Naive thymus-derived CD8-positive, alpha-beta T cell (primary cell): ENCODE measurements around the gene FZD8. TPM values are rescaled to one million over a fixed set of nuclear protein-coding genes. Genes with fewer than 3 reads are reported as not detected.

Experiments used
- ATAC-seq, 2 donors: fragments of 150-1000 bp; cut with Tn5 transposase in 1 of 2; sonication (Bioruptor Pico), chemical (Tn5 transposase) in 1 of 2; 1 replicate in 1 of 2; 2 replicates in 1 of 2; pipeline ENCODE4 v1.10.0; 2021; ENCODE audit warnings: mild to moderate bottlenecking in 2 of 2, moderate library complexity in 2 of 2
- POLR2A ChIA-PET: fragments of 350-600 bp; sonication (Branson Sonifier 250); formaldehyde crosslinking; loops from one replicate; lab custom pipeline; 2021; ENCODE audit warnings: antibody characterized with exemption; lab: Charles Lee
- DNase-seq, 10 donors: peaks; one replicate each; pipeline versions ENCODE4 v3.0.0 to v3.0.0-alpha.2; 2020 to 2022
- H3K27ac Mint-ChIP-seq, 10 donors: one replicate each; pipeline ENCODE4 v1.8.0; 2020 to 2022; ENCODE audit warnings: mild to moderate bottlenecking in 10 of 10, mixed read lengths in 10 of 10, moderate library complexity in 4 of 10, inconsistent platforms in 1 of 10
- H3K27me3 Mint-ChIP-seq, 5 donors: one replicate each; pipeline ENCODE4 v1.8.0; 2021 to 2022; ENCODE audit warnings: mixed read lengths in 5 of 5
- H3K36me3 Mint-ChIP-seq, 3 donors: one replicate each; pipeline ENCODE4 v1.8.0; 2020 to 2022; ENCODE audit warnings: mixed read lengths in 3 of 3, mild to moderate bottlenecking in 2 of 3, inconsistent platforms in 1 of 3
- H3K4me1 Mint-ChIP-seq, 4 donors: one replicate each; pipeline ENCODE4 v1.8.0; 2021 to 2022; ENCODE audit warnings: mixed read lengths in 4 of 4
- H3K4me3 Mint-ChIP-seq, 10 donors: one replicate each; pipeline ENCODE4 v1.8.0; 2020 to 2022; ENCODE audit warnings: mild to moderate bottlenecking in 10 of 10, mixed read lengths in 10 of 10, moderate library complexity in 6 of 10, inconsistent platforms in 1 of 10
- H3K9me3 Mint-ChIP-seq, 9 donors: one replicate each; pipeline ENCODE4 v1.8.0; 2020 to 2022; ENCODE audit warnings: mixed read lengths in 9 of 9, mild to moderate bottlenecking in 3 of 9, inconsistent platforms in 1 of 9, moderate library complexity in 1 of 9
- polyA plus RNA-seq, 3 donors: library from polyadenylated mRNA; unstranded; fragments of 300-500 nt; fragmentation: Illumina TruSeq; gene quantifications; one replicate each; pipeline ENCODE4 v1.2.3, GENCODE V29; 2021
- total RNA-seq, 8 experiments: library from RNA in 2 of 8; stranded (reverse) in 2 of 8; gene quantifications; one replicate each; pipeline ENCODE4 v1.2.3 and lab custom pipeline; 2021 to 2026

The FZD8 gene
- total and polyA plus RNA-seq, 5 experiments from 2014 or later: 0.03 to 0.63 (median 0.60) TPM; not detected in 2

- ATAC-seq (no peak), DNase-seq (no peak)
- Mint-ChIP-seq H3K4me3 (no peak overlapping the region), H3K36me3 (peaks cover 0 to 21% (median 0%) of the 10 kb centered on the region in 3 donors), H3K27me3 (peaks cover 12 to 30% (median 23%) of the 10 kb centered on the region in 5 donors), H3K4me1 (no peaks in the 10 kb centered on the region), H3K9me3 (peaks cover 0 to 28% (median 14%) of the 10 kb centered on the region in 9 donors), H3K27ac (no peak overlapping the region)
- POLR2A ChIA-PET: no interaction called here
Measured at GRCh38 chr10:35594115-35595079, 47.7 kb downstream of the FZD8 start.

DNA sequence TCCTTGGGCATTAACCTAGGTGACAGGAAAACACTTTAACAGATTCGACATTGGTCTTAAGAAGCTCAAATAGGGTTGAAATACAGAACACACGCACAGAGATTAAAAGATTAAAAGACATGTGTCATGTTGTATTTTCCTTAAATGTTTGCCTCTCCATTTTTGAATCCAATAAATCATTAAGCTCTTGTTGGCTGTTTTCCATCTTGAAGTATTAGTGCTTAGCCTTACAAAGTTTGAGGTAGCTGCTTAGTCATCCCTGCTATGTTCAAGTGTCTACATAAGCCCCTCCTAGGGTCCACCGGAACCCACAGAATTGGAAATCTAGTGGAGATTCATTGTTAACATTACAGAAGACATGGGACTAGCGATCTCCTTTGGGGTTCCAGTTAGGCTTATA is 49.7 kb downstream of the FZD8 start:
- POLR2A ChIA-PET: no interaction called here
- peaks cover 0 to 2% (median 0%) of the 10 kb centered on the region in 4 donors for H3K4me1 Mint-ChIP-seq
- H3K27me3 Mint-ChIP-seq: peaks cover 7 to 22% (median 15%) of the 10 kb centered on the region in 5 donors
- DNase-seq (no peak), ATAC-seq (no peak)
- no peak overlapping the region for H3K27ac Mint-ChIP-seq
- H3K4me3 Mint-ChIP-seq: no peak overlapping the region
- peaks cover 0 to 28% (median 14%) of the 10 kb centered on the region in 9 donors for H3K9me3 Mint-ChIP-seq
- H3K36me3 Mint-ChIP-seq: peaks cover 0 to 21% (median 0%) of the 10 kb centered on the region in 3 donors

DNA sequence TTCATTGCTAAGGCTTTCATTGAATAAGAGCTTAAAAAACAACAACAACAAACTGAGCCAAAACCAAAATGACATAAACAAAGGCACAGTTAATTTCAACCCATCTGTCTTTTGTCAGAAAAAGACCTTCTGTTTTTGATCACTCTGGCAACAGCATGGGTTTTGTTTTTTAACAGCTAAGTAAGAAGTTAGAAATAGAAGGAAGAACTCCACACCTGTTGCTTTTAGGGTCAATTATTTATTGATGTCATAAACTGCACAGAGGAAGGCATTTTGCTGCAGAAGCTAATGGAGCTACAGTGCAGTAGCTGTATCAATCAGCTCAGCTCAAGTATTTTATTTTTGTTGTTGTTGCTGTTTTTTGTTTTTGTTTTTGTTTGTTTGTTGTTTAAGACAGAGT is 53.3 kb downstream of the FZD8 start:
- H3K4me3 Mint-ChIP-seq: no peak overlapping the region
- peaks cover 7 to 35% (median 24%) of the 10 kb centered on the region in 5 donors for H3K27me3 Mint-ChIP-seq
- ATAC-seq: no peak
- POLR2A ChIA-PET: no interaction called here
- H3K27ac Mint-ChIP-seq: no peak overlapping the region
- peaks cover 2 to 21% (median 2%) of the 10 kb centered on the region in 3 donors for H3K36me3 Mint-ChIP-seq
- no peak for DNase-seq
- peaks cover 0 to 28% (median 14%) of the 10 kb centered on the region in 9 donors for H3K9me3 Mint-ChIP-seq
- H3K4me1 Mint-ChIP-seq: peaks cover 0 to 3% (median under 1%) of the 10 kb centered on the region in 4 donors

Other genes with a start within 250 kb of the FZD8 start
- gene GJD4, start 37.0 kb downstream of the FZD8 start, total RNA-seq: not detected
- not detected for gene GJD4, start 37.0 kb downstream of the FZD8 start, polyA plus RNA-seq